Left ventricle myocardium inferior (tissue), 1 donor: ENCODE results near the gene IPCEF1. TPM values are rescaled to one million over a fixed set of nuclear protein-coding genes. Genes with fewer than 3 reads are reported as not detected.

Experiments
- DNase-seq: peaks from one replicate; pipeline ENCODE4 v3.0.0-alpha.2; 2020
- H3K27ac ChIP-seq: fragments of 200-600 bp; replicated peaks from 2 replicates; pipeline ENCODE4 v1.8.0; 2021
- H3K27me3 ChIP-seq: fragments of 200-600 bp; 2 replicates; pipeline ENCODE4 v1.8.0; 2021; ENCODE audit warnings: low read depth
- H3K36me3 ChIP-seq: fragments of 200-600 bp; 2 replicates; pipeline ENCODE4 v1.8.0; 2021
- H3K4me1 ChIP-seq: fragments of 200-600 bp; 2 replicates; pipeline ENCODE4 v1.8.0; 2021
- H3K4me3 ChIP-seq: fragments of 200-600 bp; 2 replicates; pipeline ENCODE4 v1.8.0; 2021; ENCODE audit warnings: mild to moderate bottlenecking, moderate library complexity
- H3K9me3 ChIP-seq: fragments of 200-600 bp; replicated peaks from 2 replicates; pipeline ENCODE4 v1.8.0; 2021
- CTCF ChIP-seq: fragments of 200-600 bp; IDR thresholded peaks from 2 replicates; pipeline ENCODE4 v1.8.0; 2021; ENCODE audit warnings: antibody characterized with exemption, mild to moderate bottlenecking, borderline replicate concordance
- intact Hi-C: fragments of 100-400 bp; cut with micrococcal nuclease; formaldehyde crosslinking; loops from one replicate; pipeline ENCODE4 v1.11.0; 2022
- total RNA-seq: library from RNA; stranded (reverse); fragmentation: NEBNext Ultra II Directional; extraction: Animal tissue kit (Norgen Biotek cat#: 25700); gene quantifications from one replicate; pipeline ENCODE4 v1.2.1, GENCODE V29; 2021
- donor health status: DM: no; HTN: yes; CAD: no; lungs with severe emphysema.

IPCEF1 gene
- total RNA-seq, 1 donor from 2014 or later, result 1.7 TPM

GRCh38 chr6:154257067-154257466 lies 99.5 kb downstream of the IPCEF1 start:
- no peaks in the 10 kb centered on the region for H3K27me3 ChIP-seq

GRCh38 chr6:154252678-154253077 lies 103.9 kb downstream of the IPCEF1 start:
- peaks cover 6% of the 10 kb centered on the region for H3K4me1 ChIP-seq
- intact Hi-C loops, result no loop called here

More at GRCh38 chr6:154257067-154257466, 99.5 kb downstream of the IPCEF1 start:
- intact Hi-C loops, result no loop called here
- Histone ChIP-seq H3K4me3 (no peak overlapping the region), H3K9me3 (peaks cover 13% of the 10 kb centered on the region), H3K36me3 (no peaks in the 10 kb centered on the region), H3K27ac (no peak overlapping the region), H3K4me1 (peaks cover 6% of the 10 kb centered on the region)
- TF ChIP-seq CTCF, result no peak
- no peak for DNase-seq

GRCh38 chr6:154251116-154251515 lies 105.5 kb downstream of the IPCEF1 start:
- no peak for TF ChIP-seq CTCF

More at GRCh38 chr6:154252678-154253077, 103.9 kb downstream of the IPCEF1 start:
- Histone ChIP-seq H3K36me3 (no peaks in the 10 kb centered on the region), H3K9me3 (peaks cover 13% of the 10 kb centered on the region), H3K27ac (no peak overlapping the region), H3K27me3 (no peaks in the 10 kb centered on the region), H3K4me3 (no peak overlapping the region)
- no peak for DNase-seq
- no peak for TF ChIP-seq CTCF

GRCh38 chr6:154249499-154250298 lies 106.9 kb downstream of the IPCEF1 start:
- H3K4me1 ChIP-seq, result no peaks in the 10 kb centered on the region
- intact Hi-C loops, result no loop called here
- peaks cover 1% of the 10 kb centered on the region for H3K9me3 ChIP-seq
- no peak overlapping the region for H3K27ac ChIP-seq
- H3K27me3 ChIP-seq, result no peaks in the 10 kb centered on the region
- H3K4me3 ChIP-seq, result no peak overlapping the region
- DNase-seq, result no peak
- H3K36me3 ChIP-seq, result no peaks in the 10 kb centered on the region
- TF ChIP-seq CTCF, result no peak

More at GRCh38 chr6:154251116-154251515, 105.5 kb downstream of the IPCEF1 start:
- no peak overlapping the region for H3K4me3 ChIP-seq
- no peaks in the 10 kb centered on the region for H3K4me1 ChIP-seq
- no peak overlapping the region for H3K27ac ChIP-seq
- intact Hi-C loops, result no loop called here
- no peaks in the 10 kb centered on the region for H3K27me3 ChIP-seq
- no peak for DNase-seq
- peaks cover 13% of the 10 kb centered on the region for H3K9me3 ChIP-seq
- H3K36me3 ChIP-seq, result no peaks in the 10 kb centered on the region

- no peak for TF ChIP-seq CTCF
- H3K4me3 ChIP-seq, result peak overlapping the region; percentile 22
- no peak for DNase-seq
- H3K27me3 ChIP-seq, result no peaks in the 10 kb centered on the region
- intact Hi-C loops, result no loop called here
- no peaks in the 10 kb centered on the region for H3K36me3 ChIP-seq
- H3K4me1 ChIP-seq, result no peaks in the 10 kb centered on the region
- H3K27ac ChIP-seq, result no peak overlapping the region
- H3K9me3 ChIP-seq, result no peaks in the 10 kb centered on the region
Observed at GRCh38 chr6:154247119-154247861, 109.3 kb downstream of the IPCEF1 start.
